HG02970 (cell line): ENCODE measurements around the gene ANXA10.
"Not testable (repeated sequence)": the region's sequence is repeated elsewhere in the genome, so short reads cannot be mapped to it uniquely, and the experiment has no call there.

Experiments used
- ATAC-seq: cut with Tn5 transposase; IDR thresholded peaks from one replicate; pipeline ENCODE4 v1.9.1; 2021; ENCODE audit warnings: mild to moderate bottlenecking, moderate library complexity, moderate number of reproducible peaks; ENCODE audit not compliant: unreplicated experiment, low FRiP score

The ANXA10 gene

DNA sequence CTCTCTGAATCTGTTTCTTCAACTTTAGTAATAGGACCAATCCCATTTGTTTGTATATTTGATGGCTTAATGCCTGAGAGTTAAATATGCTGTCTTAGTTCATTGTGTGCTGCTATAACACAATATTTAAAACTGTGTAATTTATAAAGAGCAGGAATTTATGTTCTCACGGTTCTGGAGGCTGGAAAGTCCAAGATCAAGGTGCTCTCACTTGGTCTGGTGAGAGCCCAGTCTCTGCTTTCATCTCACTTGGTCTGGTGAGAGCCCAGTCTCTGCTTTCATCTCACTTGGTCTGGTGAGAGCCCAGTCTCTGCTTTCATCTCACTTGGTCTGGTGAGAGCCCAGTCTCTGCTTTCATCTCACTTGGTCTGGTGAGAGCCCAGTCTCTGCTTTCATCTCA is 20.7 kb downstream of the ANXA10 start:
- ATAC-seq, result not testable (repeated sequence)

- no peak for ATAC-seq
Observed at GRCh38 chr4:168118116-168118655, 25.8 kb downstream of the ANXA10 start.

DNA sequence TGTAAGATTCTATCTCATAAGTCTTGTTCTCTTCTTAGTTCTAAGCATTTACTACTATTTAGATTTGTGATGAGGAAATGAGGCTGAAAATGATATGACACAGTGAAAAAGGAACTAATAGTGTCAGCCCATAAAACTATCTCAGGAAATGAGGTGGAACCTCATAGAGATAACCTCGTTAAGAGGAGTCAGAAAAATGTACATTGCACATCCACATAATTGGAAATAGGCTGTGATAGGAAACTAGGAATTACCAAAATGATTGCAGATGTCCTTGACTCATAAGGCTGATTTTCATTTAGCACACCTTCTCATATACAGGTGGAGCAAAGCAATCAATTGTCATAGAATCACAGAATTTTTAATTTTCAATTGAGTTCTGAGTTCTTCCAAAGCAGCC is 26.8 kb downstream of the ANXA10 start:
- no peak for ATAC-seq

GRCh38 chr4:168119890-168120289 is 27.6 kb downstream of the ANXA10 start:
- ATAC-seq, result no peak

GRCh38 chr4:168120811-168121210 is 28.5 kb downstream of the ANXA10 start:
- no peak for ATAC-seq

DNA sequence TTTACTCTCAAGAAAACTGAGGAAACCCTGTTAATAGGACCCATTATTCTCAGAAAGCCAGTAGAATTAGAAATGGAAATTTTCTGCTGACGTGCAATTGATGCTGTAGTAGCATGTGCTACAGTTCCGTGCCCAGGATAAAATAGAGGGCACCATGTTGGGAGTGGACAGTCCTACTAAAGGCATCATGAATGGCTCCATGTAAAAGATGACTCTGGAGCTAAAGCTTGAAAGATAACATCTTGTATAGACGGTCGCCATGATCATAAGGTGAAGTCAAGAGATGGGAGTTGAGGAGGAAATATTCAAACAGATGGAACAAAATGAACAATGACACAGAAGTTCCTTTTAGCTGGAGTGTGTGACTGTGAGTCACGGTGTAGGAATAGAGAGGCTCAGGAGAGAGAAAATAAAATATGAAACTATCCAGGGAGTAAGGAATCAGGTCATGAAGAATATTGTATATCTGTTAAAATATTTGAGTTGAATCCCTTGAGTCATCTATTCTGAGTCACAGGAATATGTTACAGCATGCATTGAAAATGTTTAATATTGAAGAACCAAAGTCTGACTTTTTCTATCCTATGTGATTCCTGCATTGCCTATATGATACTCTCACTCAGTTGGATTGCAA is 31.8 kb downstream of the ANXA10 start:
- no peak for ATAC-seq

GRCh38 chr4:168126952-168127351 is 34.6 kb downstream of the ANXA10 start:
- no peak for ATAC-seq

DNA sequence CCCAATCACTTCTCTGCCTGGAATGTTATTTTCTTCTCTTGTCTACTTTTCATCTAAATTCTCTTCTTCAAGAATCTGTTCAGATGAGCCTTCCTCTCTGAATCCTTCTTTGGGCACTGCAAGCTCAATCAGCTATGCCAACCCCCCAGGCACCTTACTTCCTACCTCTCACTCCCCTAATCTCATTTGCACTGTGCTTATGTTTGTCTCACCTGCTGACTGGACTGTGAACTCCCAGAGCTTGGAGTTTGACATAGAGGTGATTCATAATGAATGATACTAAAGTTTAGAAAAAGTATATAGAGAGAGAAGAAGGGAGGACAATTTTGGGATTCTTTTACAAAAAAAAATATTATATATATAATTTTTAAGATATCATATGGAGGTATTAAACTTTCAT is 36.3 kb downstream of the ANXA10 start:
- no peak for ATAC-seq

DNA sequence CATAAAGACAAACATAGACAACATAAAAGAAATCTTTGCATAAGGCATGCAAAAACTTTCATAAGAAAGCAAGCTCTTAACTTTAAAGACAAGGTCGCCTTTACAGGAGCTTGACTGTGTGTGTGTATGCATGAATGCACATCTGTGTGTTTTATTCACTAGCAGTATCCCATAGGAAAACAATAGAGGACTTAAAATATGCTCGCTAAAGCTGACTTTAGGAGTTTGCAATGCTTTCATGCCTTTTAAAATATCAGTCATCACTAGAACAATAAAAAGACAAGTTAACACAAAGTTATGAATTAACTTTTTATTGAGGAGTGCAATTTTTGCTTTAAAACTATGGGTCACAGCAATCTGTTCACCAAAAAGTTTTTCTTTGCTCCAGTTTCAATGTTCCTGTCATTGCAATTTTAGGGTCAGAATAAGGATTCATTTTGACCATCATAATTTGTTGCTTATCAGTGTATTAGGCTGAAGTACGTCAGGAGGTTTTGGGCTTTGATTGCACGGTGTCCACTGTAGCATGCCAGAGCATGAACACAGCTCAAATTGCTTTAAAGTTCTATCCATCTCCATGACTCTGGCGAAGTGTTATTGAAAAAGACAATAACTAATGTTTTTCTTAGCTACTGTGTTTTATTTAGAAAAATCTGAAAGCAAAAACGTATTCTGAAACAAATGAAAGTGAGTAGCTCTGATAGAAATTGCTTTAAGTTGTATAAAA is 36.9 kb downstream of the ANXA10 start:
- ATAC-seq, result no peak

DNA sequence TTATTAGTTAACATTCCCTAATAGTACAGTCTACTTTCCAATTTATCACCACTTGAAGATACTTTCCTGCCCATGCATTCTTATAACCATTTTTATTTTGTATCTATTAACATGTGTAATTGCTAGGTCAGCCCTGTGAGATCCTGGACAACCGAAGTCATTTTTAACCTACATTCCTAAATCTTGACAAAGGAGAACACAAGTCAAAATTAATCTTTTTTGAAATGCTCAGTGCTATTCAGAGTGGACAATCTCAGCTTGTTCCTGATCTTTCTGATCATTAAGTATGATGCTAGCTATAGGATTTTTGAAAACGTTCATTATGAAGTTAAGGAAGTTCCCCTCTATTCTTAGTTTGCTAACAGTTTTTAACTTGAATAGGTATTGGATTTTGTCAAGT is 37.5 kb downstream of the ANXA10 start:
- ATAC-seq, result no peak

- no peak for ATAC-seq
Observed at GRCh38 chr4:168131196-168131595, 38.9 kb downstream of the ANXA10 start.

GRCh38 chr4:168134651-168135050 is 42.3 kb downstream of the ANXA10 start:
- ATAC-seq, result no peak

DNA sequence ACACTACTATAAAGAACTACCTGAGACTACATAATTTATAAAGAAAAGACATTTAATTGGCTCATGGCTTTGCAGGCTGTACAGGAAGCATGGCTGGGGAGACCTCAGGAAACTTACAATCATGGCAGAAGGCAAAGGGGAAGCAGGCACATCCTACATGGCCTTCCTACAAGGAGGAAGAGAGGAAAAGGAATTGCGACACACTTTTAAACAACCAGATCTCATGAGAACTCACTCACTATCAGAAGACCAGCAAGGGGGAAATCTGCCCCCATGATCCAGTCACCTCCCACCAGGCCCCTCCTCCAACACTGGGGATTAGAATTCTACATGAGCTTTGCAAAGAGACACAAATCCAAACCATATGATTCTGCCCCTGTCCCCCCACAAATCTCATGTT is 43.5 kb downstream of the ANXA10 start:
- ATAC-seq, result not testable (repeated sequence)

GRCh38 chr4:168137695-168138094 is 45.4 kb downstream of the ANXA10 start:
- ATAC-seq, result not testable (repeated sequence)

DNA sequence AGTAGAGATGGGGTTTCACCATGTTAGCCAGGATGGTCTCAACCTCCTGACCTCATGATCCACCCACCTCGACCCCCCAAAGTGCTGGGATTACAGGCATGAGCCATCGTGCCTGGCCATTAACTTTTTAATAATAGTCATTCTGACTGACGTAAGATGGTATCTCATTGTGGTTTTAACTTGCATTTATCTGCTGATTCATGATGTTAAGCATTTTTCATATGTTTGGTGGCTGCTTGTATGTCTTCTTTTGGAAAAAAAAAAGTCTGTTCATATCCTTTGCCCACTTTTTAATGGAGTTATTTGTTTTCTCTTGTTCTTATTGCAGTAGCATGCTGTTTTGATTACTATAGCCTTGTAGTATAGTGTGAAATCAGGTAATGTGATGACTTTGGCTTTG is 45.8 kb downstream of the ANXA10 start:
- ATAC-seq, result no peak

DNA sequence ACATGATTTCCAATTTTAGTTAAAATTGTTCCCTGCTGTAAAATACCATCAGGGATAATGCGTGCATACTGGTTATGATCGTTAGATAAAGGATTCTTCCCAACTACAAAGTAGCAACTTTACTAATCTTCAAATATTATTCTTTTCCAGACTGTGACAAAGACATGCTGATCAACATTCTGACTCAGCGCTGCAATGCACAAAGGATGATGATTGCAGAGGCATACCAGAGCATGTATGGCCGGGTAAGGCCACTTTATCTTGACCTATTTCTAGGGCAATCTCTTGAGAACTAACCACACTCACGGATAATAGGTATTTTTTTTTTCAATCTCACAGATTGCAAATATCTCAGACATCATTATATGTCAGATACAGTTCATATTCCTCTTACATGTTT is 47.0 kb downstream of the ANXA10 start:
- ATAC-seq, result no peak

GRCh38 chr4:168141733-168142132 is 49.4 kb downstream of the ANXA10 start:
- no peak for ATAC-seq

GRCh38 chr4:168143601-168144000 is 51.3 kb downstream of the ANXA10 start:
- ATAC-seq, result no peak

DNA sequence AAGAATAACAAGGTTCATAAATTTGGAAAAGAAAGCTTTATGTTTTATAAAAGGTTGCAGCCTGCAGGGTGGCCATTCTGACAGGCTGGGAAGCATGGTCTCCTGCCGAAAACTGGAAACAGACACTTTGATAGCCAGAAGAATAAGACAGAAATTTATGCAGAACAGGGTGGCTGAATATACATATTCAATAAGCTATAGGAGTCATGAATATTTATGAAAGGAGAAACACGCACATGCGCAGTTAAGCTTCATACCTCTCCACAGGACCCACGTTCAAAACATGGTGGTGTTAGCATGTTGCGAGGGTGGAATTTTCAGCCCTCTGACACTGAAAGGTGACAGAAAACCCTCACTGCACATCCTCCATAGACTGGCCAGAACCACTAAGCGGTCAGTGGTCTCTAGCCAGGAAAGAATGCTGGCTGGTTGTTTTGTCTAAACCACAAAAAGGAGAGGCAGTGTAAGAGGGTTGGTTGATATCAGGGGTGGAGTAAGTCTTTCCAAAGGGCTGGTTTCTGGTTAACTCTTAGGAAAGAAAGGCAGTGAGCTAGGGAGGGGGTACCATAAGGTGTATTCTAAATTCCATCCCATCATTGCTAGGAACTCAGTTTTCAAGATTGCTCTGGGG is 58.2 kb downstream of the ANXA10 start:
- ATAC-seq, result no peak

- ATAC-seq, result no peak
Observed at GRCh38 chr4:168151327-168151726, 59.0 kb downstream of the ANXA10 start.

GRCh38 chr4:168152837-168153500 is 60.6 kb downstream of the ANXA10 start:
- no peak for ATAC-seq
